ENCODE measurements around the gene SLC24A1.

Gene SLC24A1

GRCh38 chr15:65653801-65654521 is 32.2 kb downstream of the SLC24A1 start:
- no peak for DNase-seq

GRCh38 chr15:65655026-65655425 is 33.3 kb downstream of the SLC24A1 start:
- DNase-seq: no peak

GRCh38 chr15:65655457-65655856 is 33.7 kb downstream of the SLC24A1 start:
- DNase-seq: no peak

- DNase-seq: no peak
These were observed 37.8 kb downstream of the SLC24A1 start for GRCh38 chr15:65659502-65660052.

- DNase-seq: no peak
These were observed 39.2 kb downstream of the SLC24A1 start for GRCh38 chr15:65660927-65661326.

GRCh38 chr15:65663521-65663920 is 41.8 kb downstream of the SLC24A1 start:
- DNase-seq: no peak

GRCh38 chr15:65666257-65666656 is 44.5 kb downstream of the SLC24A1 start:
- DNase-seq: no peak

- DNase-seq: no peak
These were observed 53.8 kb downstream of the SLC24A1 start for GRCh38 chr15:65675551-65675950.

- DNase-seq: no peak
These were observed 54.4 kb downstream of the SLC24A1 start for GRCh38 chr15:65676123-65676522.

- DNase-seq: no peak
These were observed 58.8 kb downstream of the SLC24A1 start for GRCh38 chr15:65680544-65680943.

- no peak for DNase-seq
These were observed 60.7 kb downstream of the SLC24A1 start for GRCh38 chr15:65682404-65682911.

- DNase-seq: no peak
These were observed 66.7 kb downstream of the SLC24A1 start for GRCh38 chr15:65688462-65688861.

GRCh38 chr15:65690173-65690572 is 68.4 kb downstream of the SLC24A1 start:
- DNase-seq: no peak

- DNase-seq: no peak
These were observed 69.0 kb downstream of the SLC24A1 start for GRCh38 chr15:65690778-65691177.

- DNase-seq: no peak
These were observed 73.3 kb downstream of the SLC24A1 start for GRCh38 chr15:65695081-65695480.
